K562 (cell line): ENCODE data around the gene PDZK1. TPM values are rescaled to one million over a fixed set of nuclear protein-coding genes. Genes with fewer than 3 reads are reported as not detected.

Experiments
- ARNT ChIP-seq, 2 experiments: fragments of 450-650 bp; IDR thresholded peaks; 2 replicates each; pipeline ENCODE4 v1.6.1; 2016; ENCODE audit warnings: mild to moderate bottlenecking in 1 of 2
- KDM4B ChIP-seq, 2 experiments: fragments of 450-650 bp in 1 of 2; sonication (generic) in 1 of 2; IDR thresholded peaks; 2 replicates each; pipeline ENCODE4 v1.6.1; 2016 to 2017; ENCODE audit warnings: borderline replicate concordance in 2 of 2, antibody characterized with exemption in 1 of 2, low read depth in 1 of 2, mild to moderate bottlenecking in 1 of 2
- PHF21A ChIP-seq: fragments of 450-650 bp; IDR thresholded peaks from 2 replicates; pipeline ENCODE4 v1.6.1; 2017; ENCODE audit warnings: low read depth, borderline replicate concordance
- ZNF431 ChIP-seq: sonication (generic); formaldehyde crosslinking; IDR thresholded peaks from 2 replicates; pipeline ENCODE4 v1.8.0; 2022; ENCODE audit warnings: mild to moderate bottlenecking, missing genetic modification reagents
- ZNF57 ChIP-seq: fragments of 450-650 bp; formaldehyde crosslinking; IDR thresholded peaks from 2 replicates; pipeline ENCODE4 v1.4.0; 2020; ENCODE audit warnings: mild to moderate bottlenecking, moderate library complexity
- polyA plus RNA-seq, 8 experiments: library from polyadenylated mRNA; depleted of rRNA in 4 of 8; stranded (reverse) in 5 of 8; unstranded in 3 of 8; fragments of >200 nt; fragmentation: Nextera tagmentation in 2 of 8; fragmentation: Illumina TruSeq in 1 of 8; extraction: Ambion mirVana in 2 of 8; extraction: Trizol in 1 of 8; gene quantifications; 2 replicates each; pipeline versions ENCODE4 v1.2.1 to v1.2.3, GENCODE V29; 2011 to 2014; ENCODE audit warnings: inconsistent platforms in 1 of 8, missing spikeins in 1 of 8
- total RNA-seq, 7 experiments: library from RNA; depleted of rRNA in 6 of 7; stranded (reverse); fragments of >200 nt in 6 of 7; fragmentation: Illumina TruSeq in 2 of 7; extraction: Trizol in 2 of 7; gene quantifications; 2 replicates each; pipeline versions ENCODE4 v1.2.1 to v1.2.3, GENCODE V29; 2011 to 2021; ENCODE audit warnings: low replicate concordance in 1 of 7
- TF ChIP-seq, protein P1 (sequence below), 2 experiments: fragments of 450-650 bp; IDR thresholded peaks; 2 replicates each; pipeline ENCODE4 v1.6.1; 2016; ENCODE audit warnings: mild to moderate bottlenecking in 2 of 2, borderline replicate concordance in 1 of 2, low read depth in 1 of 2, moderate library complexity in 1 of 2
- TF ChIP-seq, protein P2 (sequence below): fragments of 250-450 bp; sonication (Bioruptor Pico); IDR thresholded peaks from 2 replicates; pipeline ENCODE4 v1.8.0; 2021; ENCODE audit warnings: moderate library complexity, mild to moderate bottlenecking, inconsistent platforms

Gene PDZK1
- total and polyA plus RNA-seq, 9 of the 15 experiments (the other 6 are each of a cell fraction or from before 2014, with no cell fraction given), result 0.04 to 0.22 (median 0.16) TPM; not detected in 2

DNA sequence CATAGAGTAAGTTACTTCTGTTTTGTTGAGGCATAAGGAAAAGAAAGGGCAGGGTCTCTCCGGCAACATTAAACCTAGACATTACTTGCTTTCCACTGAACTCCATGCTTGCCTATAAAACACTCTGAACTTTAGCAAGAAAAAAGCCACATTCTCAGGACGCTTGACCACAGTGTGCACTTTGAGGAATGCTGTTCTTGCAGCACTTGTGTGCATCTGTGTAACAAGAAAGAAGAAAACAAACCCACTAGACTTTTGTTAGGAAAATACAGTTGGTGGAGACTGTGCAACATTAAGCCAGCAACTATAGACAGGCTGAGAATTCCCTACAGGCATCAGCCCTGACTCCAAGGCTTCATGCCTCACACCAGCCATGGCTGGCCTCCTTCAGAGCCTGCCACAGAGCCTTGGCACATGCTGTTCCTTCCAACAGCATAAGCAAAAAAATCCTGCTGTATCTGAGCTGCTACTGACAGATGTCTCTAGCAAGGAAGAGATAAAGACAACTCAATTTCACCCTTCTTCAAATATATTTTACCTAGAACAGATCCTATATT lies 5.8 kb downstream of the PDZK1 start (continued):
- TF ChIP-seq, protein P1, sequence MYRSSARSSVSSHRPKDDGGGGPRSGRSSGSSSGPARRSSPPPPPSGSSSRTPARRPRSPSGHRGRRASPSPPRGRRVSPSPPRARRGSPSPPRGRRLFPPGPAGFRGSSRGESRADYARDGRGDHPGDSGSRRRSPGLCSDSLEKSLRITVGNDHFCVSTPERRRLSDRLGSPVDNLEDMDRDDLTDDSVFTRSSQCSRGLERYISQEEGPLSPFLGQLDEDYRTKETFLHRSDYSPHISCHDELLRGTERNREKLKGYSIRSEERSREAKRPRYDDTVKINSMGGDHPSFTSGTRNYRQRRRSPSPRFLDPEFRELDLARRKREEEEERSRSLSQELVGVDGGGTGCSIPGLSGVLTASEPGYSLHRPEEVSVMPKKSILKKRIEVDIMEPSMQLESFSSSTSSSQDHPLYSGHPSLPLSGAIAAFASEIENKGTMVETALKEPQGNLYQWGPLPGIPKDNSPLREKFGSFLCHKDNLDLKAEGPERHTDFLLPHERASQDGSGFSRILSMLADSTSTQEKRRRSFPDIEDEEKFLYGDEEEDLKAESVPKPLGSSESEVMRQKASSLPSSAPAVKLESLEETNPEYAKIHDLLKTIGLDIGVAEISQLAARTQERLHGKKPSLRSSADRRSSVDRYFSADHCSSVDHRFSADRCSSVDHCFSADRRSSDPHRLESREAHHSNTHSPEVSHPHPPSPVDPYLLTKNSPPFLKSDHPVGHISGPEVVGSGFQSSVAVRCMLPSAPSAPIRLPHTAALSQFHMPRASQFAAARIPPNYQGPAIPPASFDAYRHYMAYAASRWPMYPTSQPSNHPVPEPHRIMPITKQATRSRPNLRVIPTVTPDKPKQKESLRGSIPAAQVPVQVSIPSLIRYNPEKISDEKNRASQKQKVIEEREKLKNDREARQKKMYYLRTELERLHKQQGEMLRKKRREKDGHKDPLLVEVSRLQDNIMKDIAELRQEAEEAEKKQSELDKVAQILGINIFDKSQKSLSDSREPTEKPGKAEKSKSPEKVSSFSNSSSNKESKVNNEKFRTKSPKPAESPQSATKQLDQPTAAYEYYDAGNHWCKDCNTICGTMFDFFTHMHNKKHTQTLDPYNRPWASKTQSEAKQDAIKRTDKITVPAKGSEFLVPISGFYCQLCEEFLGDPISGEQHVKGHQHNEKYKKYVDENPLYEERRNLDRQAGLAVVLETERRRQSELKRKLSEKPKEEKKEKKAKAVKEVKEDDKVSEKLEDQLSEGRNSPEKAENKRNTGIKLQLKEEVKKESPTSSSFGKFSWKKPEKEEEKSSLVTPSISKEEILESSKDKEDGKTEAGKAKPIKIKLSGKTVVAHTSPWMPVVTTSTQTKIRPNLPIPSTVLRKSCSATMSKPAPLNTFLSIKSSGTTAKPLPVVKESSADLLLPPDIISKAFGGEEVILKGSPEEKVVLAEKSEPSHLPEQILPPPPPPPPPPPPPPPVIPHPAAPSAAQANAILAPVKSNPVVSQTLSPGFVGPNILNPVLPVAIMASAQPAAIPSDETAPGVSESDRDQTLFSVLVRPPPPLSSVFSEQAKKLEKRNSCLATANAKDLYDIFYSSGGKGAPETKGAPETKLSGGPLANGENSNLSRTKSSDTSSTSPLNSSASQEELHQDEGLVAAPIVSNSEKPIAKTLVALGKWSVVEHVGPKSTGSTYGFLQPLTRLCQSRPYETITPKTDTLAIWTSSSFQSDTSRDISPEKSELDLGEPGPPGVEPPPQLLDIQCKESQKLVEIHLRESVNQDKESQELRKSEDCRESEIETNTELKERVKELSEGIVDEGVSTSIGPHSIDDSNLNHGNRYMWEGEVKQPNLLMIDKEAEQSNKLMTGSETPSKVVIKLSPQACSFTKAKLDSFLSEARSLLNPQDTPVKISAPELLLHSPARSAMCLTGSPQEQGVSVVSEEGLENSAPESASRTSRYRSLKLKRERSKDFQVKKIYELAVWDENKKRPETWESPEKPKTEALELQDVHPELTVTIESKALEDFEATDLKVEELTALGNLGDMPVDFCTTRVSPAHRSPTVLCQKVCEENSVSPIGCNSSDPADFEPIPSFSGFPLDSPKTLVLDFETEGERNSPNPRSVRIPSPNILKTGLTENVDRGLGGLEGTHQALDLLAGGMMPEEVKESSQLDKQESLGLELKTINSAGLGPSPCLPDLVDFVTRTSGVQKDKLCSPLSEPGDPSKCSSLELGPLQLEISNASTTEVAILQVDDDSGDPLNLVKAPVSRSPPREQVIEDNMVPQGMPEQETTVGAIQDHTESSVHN (IDR thresholded peaks at IDR 0.05; ENCODE audit: borderline replicate concordance in 1 of 2, low read depth in 1 of 2), result no peak
- no peak for TF ChIP-seq KDM4B (IDR thresholded peaks at IDR 0.05; ENCODE audit: borderline replicate concordance in 2 of 2, low read depth in 1 of 2)
- no peak for TF ChIP-seq PHF21A
- TF ChIP-seq, protein P2, sequence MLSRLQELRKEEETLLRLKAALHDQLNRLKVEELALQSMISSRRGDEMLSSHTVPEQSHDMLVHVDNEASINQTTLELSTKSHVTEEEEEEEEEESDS (CRISPR knock-in tag), result no peak
- no peak for TF ChIP-seq ZNF57 (CRISPR knock-in tag)
- TF ChIP-seq ZNF431 (CRISPR knock-in tag), result no peak
- TF ChIP-seq ARNT (IDR thresholded peaks at IDR 0.05), result no peak
- TF ChIP-seq, all 486 proteins: peak for 0
